GM11168 (cell line): ENCODE data around the gene LAMC1.

Experiments used
- in situ Hi-C: fragments of 300-500 bp; cut with MboI; formaldehyde crosslinking; loops from one replicate; pipeline ENCODE4 v1.12.0; 2022; ENCODE audit warnings: low sequenced_read_pairs; ENCODE audit not compliant: unreplicated experiment

The LAMC1 gene

GRCh38 chr1:183179033-183179432 is 155.8 kb downstream of the LAMC1 start:
- in situ Hi-C loops = no loop called here

DNA sequence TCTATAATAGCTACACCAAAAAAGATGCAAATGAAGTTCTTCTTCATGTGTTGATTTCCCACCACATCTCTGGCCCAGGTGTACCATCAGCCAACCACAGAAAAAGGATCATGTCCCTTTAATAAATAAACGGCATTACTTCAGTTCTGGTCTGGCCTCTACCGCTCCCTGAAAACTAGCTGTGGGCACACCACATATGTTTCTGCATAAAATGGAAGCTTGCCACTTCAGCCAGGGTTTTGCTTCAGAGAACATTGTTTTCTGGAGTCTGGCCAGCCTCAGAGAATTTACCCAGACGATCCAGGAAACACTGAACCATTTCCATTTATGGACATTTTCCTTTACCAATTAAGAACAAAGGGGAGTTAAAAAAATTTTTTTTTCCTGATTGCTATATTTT is 157.0 kb downstream of the LAMC1 start:
- in situ Hi-C loops = no loop called here

GRCh38 chr1:183180634-183181056 is 157.4 kb downstream of the LAMC1 start:
- in situ Hi-C loops = no loop called here

GRCh38 chr1:183185941-183186490 is 162.8 kb downstream of the LAMC1 start, which contains the start of gene LAMC2:
Gene LAMC2 (plus strand): TSS chr1:183186264. CDS start chr1:183186353, 89 bp downstream.
- in situ Hi-C loops = no loop called here

DNA sequence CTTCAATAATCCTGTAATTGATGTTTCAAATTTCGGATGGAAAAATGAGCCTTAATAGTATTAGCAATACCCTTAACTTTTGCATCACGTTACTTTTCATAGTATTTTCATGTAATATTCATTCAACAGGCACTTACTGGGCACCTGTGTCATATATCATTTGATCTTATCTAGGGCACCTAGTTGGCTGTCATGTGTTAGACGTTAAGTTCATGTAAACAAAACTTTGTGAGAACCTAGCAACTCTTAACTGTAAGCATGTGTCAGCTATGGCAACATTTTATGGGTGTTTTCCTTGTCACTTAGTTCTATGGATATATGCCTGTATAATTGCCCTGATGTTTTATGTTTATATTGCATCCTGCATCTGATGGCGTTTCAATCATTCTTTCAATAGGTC is 163.6 kb downstream of the LAMC1 start:
- in situ Hi-C loops = no loop called here

DNA sequence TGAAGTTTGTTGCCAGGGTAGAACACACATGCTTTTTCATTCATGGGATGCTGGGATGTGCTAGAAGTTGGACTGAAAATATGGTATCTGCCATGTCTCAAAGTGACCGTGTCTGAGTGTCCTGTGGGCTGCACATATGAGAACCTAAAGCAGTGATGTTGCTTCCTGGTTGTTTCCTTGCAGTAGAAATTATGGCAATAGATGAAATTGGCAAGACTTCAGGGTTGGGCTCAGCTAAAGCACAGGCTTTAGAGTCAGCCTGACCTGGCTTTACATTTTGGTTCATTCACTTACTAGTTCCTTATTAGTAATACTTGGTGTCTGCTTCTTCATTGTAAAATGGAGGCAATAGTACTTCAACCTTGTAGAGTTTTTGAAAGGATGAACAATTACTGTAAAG is 165.0 kb downstream of the LAMC1 start:
- in situ Hi-C loops = no loop called here

DNA sequence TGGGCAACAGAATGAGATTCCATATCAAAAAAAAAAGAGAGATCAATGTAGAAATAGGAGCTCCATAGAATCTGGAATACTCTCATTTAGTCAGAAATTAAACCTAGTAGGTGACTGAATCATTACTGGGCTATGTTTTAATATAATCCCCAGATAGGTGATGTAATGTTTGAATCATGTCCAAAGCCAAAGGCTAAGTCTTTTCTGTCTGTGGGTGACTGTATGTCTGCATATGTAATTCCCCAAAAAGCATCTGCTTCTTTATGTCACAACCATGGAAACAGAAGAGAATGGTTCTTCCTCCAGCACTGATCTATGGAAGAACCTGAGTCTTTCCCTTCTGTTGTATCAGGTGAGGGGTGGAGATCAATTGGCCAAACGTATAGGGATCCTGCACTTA is 168.6 kb downstream of the LAMC1 start:
- in situ Hi-C loops = no loop called here

GRCh38 chr1:183193963-183194525 is 170.8 kb downstream of the LAMC1 start:
- in situ Hi-C loops = no loop called here

GRCh38 chr1:183194527-183195141 is 171.4 kb downstream of the LAMC1 start:
- in situ Hi-C loops = no loop called here

DNA sequence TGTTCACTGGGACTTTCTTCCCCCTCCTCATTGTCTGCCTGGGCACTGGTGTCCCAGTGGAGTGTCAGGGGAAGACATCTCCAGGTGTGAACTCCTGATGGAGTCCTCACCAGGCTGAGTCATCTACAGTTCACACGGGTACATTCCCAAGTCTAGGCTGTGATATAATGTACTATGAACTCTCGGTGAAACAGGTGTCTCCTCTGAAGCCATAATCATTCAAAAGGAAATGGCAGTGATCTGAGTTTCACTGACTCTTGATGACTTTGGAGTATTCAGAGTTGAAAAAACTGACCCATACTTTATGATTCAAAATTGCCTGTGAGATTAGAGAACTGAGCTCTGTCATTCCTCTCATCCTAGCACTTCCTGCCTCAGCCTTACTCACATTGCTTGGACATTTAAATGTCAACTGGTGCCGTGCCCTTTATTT is 171.9 kb downstream of the LAMC1 start:
- in situ Hi-C loops = no loop called here
